Astrocyte (in vitro differentiated cells and primary cell): ENCODE measurements around the gene PROSER3. TPM values are rescaled to one million over a fixed set of nuclear protein-coding genes. Genes with fewer than 3 reads are reported as not detected.
A peak's percentile ranks its signal among the peaks of the same experiment; 100 is the strongest.

Source experiments
- DNase-seq: peaks from one replicate; pipeline ENCODE4 v3.0.0-alpha.2; 2010; ENCODE audit warnings: low read depth
- FAIRE-seq: peaks from 2 replicates; lab custom pipeline; 2011; peaks lifted over from hg19 to GRCh38; lab: Jason Lieb, UNC
- H2AFZ ChIP-seq: 2 replicates; pipeline ENCODE4 v1.6.0; 2012; ENCODE audit warnings: low read depth, low read length, inconsistent platforms
- H3K27ac ChIP-seq: 2 replicates; pipeline ENCODE4 v1.5.1; 2011; ENCODE audit warnings: low read depth, low read length, inconsistent platforms
- H3K27me3 ChIP-seq: 2 replicates; pipeline ENCODE4 v1.6.0; 2011; ENCODE audit warnings: low read length, inconsistent platforms; ENCODE audit not compliant: insufficient read depth
- H3K36me3 ChIP-seq: 2 replicates; pipeline ENCODE4 v1.5.1; 2011; ENCODE audit warnings: low read length, inconsistent platforms; ENCODE audit not compliant: insufficient read depth
- H3K4me1 ChIP-seq: 2 replicates; pipeline ENCODE4 v1.5.1; 2011; ENCODE audit warnings: low read length, inconsistent platforms; ENCODE audit not compliant: insufficient read depth
- H3K4me2 ChIP-seq: 2 replicates; pipeline ENCODE4 v1.6.0; 2012; ENCODE audit warnings: low read length, inconsistent platforms
- H3K4me3 ChIP-seq: 2 replicates; pipeline ENCODE4 v1.5.1; 2011; ENCODE audit warnings: low read depth, mild to moderate bottlenecking, low read length, inconsistent platforms; ENCODE audit not compliant: insufficient read depth
- H3K79me2 ChIP-seq: 2 replicates; pipeline ENCODE4 v1.6.0; 2012; ENCODE audit warnings: mild to moderate bottlenecking, low read length, inconsistent platforms; ENCODE audit not compliant: insufficient read depth
- H3K9ac ChIP-seq: 2 replicates; pipeline ENCODE4 v1.6.0; 2012; ENCODE audit warnings: mild to moderate bottlenecking, low read length, inconsistent platforms
- H3K9me3 ChIP-seq: 2 replicates; pipeline ENCODE4 v1.5.1; 2012; ENCODE audit warnings: low read depth, mild to moderate bottlenecking, low read length, inconsistent platforms; ENCODE audit not compliant: insufficient read depth
- H4K20me1 ChIP-seq: 2 replicates; pipeline ENCODE4 v1.6.0; 2012; ENCODE audit warnings: low read length, inconsistent platforms; ENCODE audit not compliant: insufficient read depth
- H3K27ac Mint-ChIP-seq: one replicate; pipeline ENCODE4 v1.8.0; 2021; ENCODE audit warnings: mild to moderate bottlenecking, mixed read lengths; ENCODE audit not compliant: unreplicated experiment
- H3K27me3 Mint-ChIP-seq: one replicate; pipeline ENCODE4 v1.8.0; 2021; ENCODE audit warnings: low read depth, mixed read lengths; ENCODE audit not compliant: unreplicated experiment
- H3K36me3 Mint-ChIP-seq: one replicate; pipeline ENCODE4 v1.8.0; 2021; ENCODE audit warnings: low read depth, mixed read lengths; ENCODE audit not compliant: unreplicated experiment
- H3K4me1 Mint-ChIP-seq: one replicate; pipeline ENCODE4 v1.8.0; 2021; ENCODE audit warnings: low read depth, mixed read lengths; ENCODE audit not compliant: unreplicated experiment
- H3K4me3 Mint-ChIP-seq: one replicate; pipeline ENCODE4 v1.8.0; 2021; ENCODE audit warnings: mild to moderate bottlenecking, moderate library complexity, mixed read lengths; ENCODE audit not compliant: unreplicated experiment
- H3K9me3 Mint-ChIP-seq: one replicate; pipeline ENCODE4 v1.8.0; 2021; ENCODE audit warnings: mild to moderate bottlenecking, mixed read lengths; ENCODE audit not compliant: unreplicated experiment
- CTCF ChIP-seq: IDR thresholded peaks from 2 replicates; pipeline ENCODE4 v1.5.1; 2011; ENCODE audit warnings: low read depth, mild to moderate bottlenecking, inconsistent platforms, low read length, moderate library complexity; ENCODE audit not compliant: insufficient read depth
- EZH2 ChIP-seq: IDR thresholded peaks from 2 replicates; pipeline ENCODE4 v1.6.1; 2012; ENCODE audit warnings: mild to moderate bottlenecking, low read length, inconsistent platforms; ENCODE audit not compliant: insufficient read depth
- total RNA-seq: library from RNA; stranded (reverse); gene quantifications from 2 replicates; pipeline ENCODE4 v1.2.1, GENCODE V29; 2021

Gene PROSER3
- total RNA-seq, 1 donor from 2014 or later = 35.6 TPM

DNA sequence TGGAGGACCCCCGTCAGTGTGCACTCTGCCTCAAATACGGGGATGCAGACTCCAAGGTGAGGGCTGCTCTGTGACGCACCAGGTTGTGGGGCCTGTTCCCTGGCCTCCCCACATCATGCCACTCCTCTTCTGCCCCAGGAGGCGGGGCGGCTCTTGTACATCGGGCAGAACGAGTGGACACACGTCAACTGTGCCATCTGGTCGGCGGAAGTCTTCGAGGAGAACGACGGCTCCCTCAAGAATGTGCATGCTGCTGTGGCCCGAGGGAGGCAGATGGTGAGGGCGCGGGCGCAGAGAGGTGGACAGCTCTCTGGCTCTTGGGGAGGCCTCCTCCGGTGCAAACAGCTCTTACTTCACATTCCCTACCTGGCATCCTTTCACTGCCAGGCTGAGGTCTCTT lies 29.0 kb upstream of the PROSER3 start:
- Histone ChIP-seq H2AFZ (no peak overlapping the region), H3K79me2 (no peaks in the 10 kb centered on the region), H3K36me3 (peaks cover 40% of the 10 kb centered on the region), H3K27me3 (no peaks in the 10 kb centered on the region), H3K4me1 (no peaks in the 10 kb centered on the region), H3K4me3 (no peak overlapping the region), H3K9me3 (no peaks in the 10 kb centered on the region), H3K27ac (no peak overlapping the region), H4K20me1 (peaks cover 45% of the 10 kb centered on the region), H3K4me2 (no peak overlapping the region), H3K9ac (no peak overlapping the region)
- H3K9me3 Mint-ChIP-seq = no peaks in the 10 kb centered on the region
- DNase-seq (no peak), FAIRE-seq (no peak)
- peaks cover 19% of the 10 kb centered on the region for H3K36me3 Mint-ChIP-seq
- no peak for TF ChIP-seq CTCF
- TF ChIP-seq EZH2 = no peak
- H3K4me1 Mint-ChIP-seq = no peaks in the 10 kb centered on the region
- peak overlapping the region; percentile 54 for H3K4me3 Mint-ChIP-seq
- H3K27me3 Mint-ChIP-seq = no peaks in the 10 kb centered on the region
- peak overlapping the region; percentile 41 for H3K27ac Mint-ChIP-seq

DNA sequence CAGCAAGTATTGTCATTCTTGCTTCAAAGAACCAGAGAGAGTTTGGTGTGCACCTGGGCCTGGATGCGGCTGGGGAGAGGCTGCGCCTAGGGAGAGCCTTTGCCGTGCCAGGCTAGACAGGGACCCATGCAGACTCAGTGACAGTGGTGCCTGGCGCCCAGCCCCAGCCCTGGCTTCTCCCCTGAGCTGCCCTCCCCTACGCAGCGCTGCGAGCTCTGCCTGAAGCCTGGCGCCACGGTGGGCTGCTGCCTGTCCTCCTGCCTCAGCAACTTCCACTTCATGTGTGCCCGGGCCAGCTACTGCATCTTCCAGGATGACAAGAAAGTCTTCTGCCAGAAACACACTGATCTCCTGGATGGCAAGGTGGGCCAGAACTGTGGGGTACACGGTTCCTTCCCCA lies 28.2 kb upstream of the PROSER3 start:
- Histone ChIP-seq H3K36me3 (peaks cover 39% of the 10 kb centered on the region), H3K4me2 (no peak overlapping the region), H3K4me3 (no peak overlapping the region), H3K79me2 (no peaks in the 10 kb centered on the region), H3K9me3 (no peaks in the 10 kb centered on the region), H3K9ac (no peak overlapping the region), H3K4me1 (no peaks in the 10 kb centered on the region), H4K20me1 (peaks cover 46% of the 10 kb centered on the region), H2AFZ (no peak overlapping the region), H3K27ac (no peak overlapping the region), H3K27me3 (no peaks in the 10 kb centered on the region)
- Mint-ChIP-seq H3K4me1 (no peaks in the 10 kb centered on the region), H3K4me3 (no peak overlapping the region), H3K9me3 (no peaks in the 10 kb centered on the region), H3K27ac (no peak overlapping the region), H3K27me3 (no peaks in the 10 kb centered on the region), H3K36me3 (peaks cover 21% of the 10 kb centered on the region)
- TF ChIP-seq CTCF = no peak
- no peak for TF ChIP-seq EZH2
- FAIRE-seq (no peak), DNase-seq (no peak)

DNA sequence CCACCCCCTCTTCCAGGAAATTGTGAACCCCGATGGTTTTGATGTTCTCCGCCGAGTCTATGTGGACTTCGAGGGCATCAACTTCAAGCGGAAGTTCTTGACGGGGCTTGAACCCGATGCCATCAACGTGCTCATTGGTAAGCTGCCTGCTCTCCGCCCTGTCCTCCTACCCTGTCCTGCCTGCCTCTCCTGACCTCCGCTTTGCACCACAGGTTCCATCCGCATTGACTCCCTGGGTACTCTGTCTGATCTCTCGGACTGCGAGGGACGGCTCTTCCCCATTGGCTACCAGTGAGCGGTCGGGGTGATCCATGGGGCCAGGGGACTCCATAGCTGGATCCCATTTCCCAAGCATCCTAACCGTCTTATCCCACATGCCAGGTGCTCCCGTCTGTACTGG lies 27.6 kb upstream of the PROSER3 start:
- Mint-ChIP-seq H3K9me3 (no peaks in the 10 kb centered on the region), H3K4me3 (no peak overlapping the region), H3K36me3 (peaks cover 21% of the 10 kb centered on the region), H3K4me1 (no peaks in the 10 kb centered on the region), H3K27ac (no peak overlapping the region), H3K27me3 (no peaks in the 10 kb centered on the region)
- TF ChIP-seq CTCF (no peak), EZH2 (no peak)
- H3K4me1 ChIP-seq = no peaks in the 10 kb centered on the region
- no peaks in the 10 kb centered on the region for H3K9me3 ChIP-seq
- H3K4me3 ChIP-seq = no peak overlapping the region
- DNase-seq (no peak), FAIRE-seq (no peak)
- peaks cover 52% of the 10 kb centered on the region for H4K20me1 ChIP-seq
- H2AFZ ChIP-seq = no peak overlapping the region
- H3K79me2 ChIP-seq = no peaks in the 10 kb centered on the region
- peaks cover 33% of the 10 kb centered on the region for H3K36me3 ChIP-seq
- H3K27me3 ChIP-seq = no peaks in the 10 kb centered on the region
- no peak overlapping the region for H3K9ac ChIP-seq
- H3K27ac ChIP-seq = no peak overlapping the region
- no peak overlapping the region for H3K4me2 ChIP-seq
